ENCODE results near the gene ATG13.
"Not testable (repeated sequence)": the region's sequence is repeated elsewhere in the genome, so short reads cannot be mapped to it uniquely, and the experiment has no call there.

ATG13 gene

GRCh38 chr11:46712874-46713576 lies 95.7 kb downstream of the ATG13 start:
- H3K9me2 ChIP-seq (replicated peaks; ENCODE audit: control insufficient read depth, low read length): no peaks in the 10 kb centered on the region
- no peak overlapping the region for H3K27ac ChIP-seq (ENCODE audit: low read depth, low read length)
- no peak for TF ChIP-seq EZH2phosphoT487 (IDR thresholded peaks at IDR 0.05; ENCODE audit: borderline replicate concordance, low read length)
- no peak for TF ChIP-seq CTCF (IDR thresholded peaks at IDR 0.05; ENCODE audit: low read depth, low read length, poor library complexity, severe bottlenecking)
- no peaks in the 10 kb centered on the region for H4K20me1 ChIP-seq (ENCODE audit: control insufficient read depth, insufficient read depth, low read depth, low read length)
- no peak overlapping the region for H3K4me2 ChIP-seq (ENCODE audit: low read length)
- H3K4me1 ChIP-seq (ENCODE audit: control insufficient read depth, low read length): peaks cover under 1% of the 10 kb centered on the region; the same call in 1 of the 2 replicates
- H3K36me3 ChIP-seq (ENCODE audit: control insufficient read depth, low read length): no peaks in the 10 kb centered on the region
- H3K79me2 ChIP-seq (ENCODE audit: control insufficient read depth, low read length): no peaks in the 10 kb centered on the region
- H3K27me3 ChIP-seq (ENCODE audit: control insufficient read depth, low read length): no peaks in the 10 kb centered on the region
- no peak overlapping the region for H3K4me3 ChIP-seq (ENCODE audit: low read length)
- no peaks in the 10 kb centered on the region for H3K9me3 ChIP-seq (ENCODE audit: control insufficient read depth, insufficient read depth, low read length)
- H3F3A ChIP-seq (ENCODE audit: control insufficient read depth, insufficient read depth): no peaks in the 10 kb centered on the region; the same call in 1 of the 2 replicates

- not testable (repeated sequence) for H3K4me1 ChIP-seq (ENCODE audit: control insufficient read depth, low read length); H3K4me2 ChIP-seq (ENCODE audit: low read length); H3K27ac ChIP-seq (ENCODE audit: low read depth, low read length); H3K9me2 ChIP-seq (replicated peaks; ENCODE audit: control insufficient read depth, low read length); H3K4me3 ChIP-seq (ENCODE audit: low read length); H3K27me3 ChIP-seq (ENCODE audit: control insufficient read depth, low read length); H3K9me3 ChIP-seq (ENCODE audit: control insufficient read depth, insufficient read depth, low read length); H3F3A ChIP-seq (ENCODE audit: control insufficient read depth, insufficient read depth); H3K36me3 ChIP-seq (ENCODE audit: control insufficient read depth, low read length); H4K20me1 ChIP-seq (ENCODE audit: control insufficient read depth, insufficient read depth, low read depth, low read length); H3K79me2 ChIP-seq (ENCODE audit: control insufficient read depth, low read length)
Observed at GRCh38 chr11:46717825-46718154, 100.4 kb downstream of the ATG13 start.

GRCh38 chr11:46718155-46719019 lies 101.0 kb downstream of the ATG13 start:
- Histone ChIP-seq H4K20me1 (ENCODE audit: control insufficient read depth, insufficient read depth, low read depth, low read length) (no peaks in the 10 kb centered on the region), H3F3A (ENCODE audit: control insufficient read depth, insufficient read depth) (no peaks in the 10 kb centered on the region), H3K9me2 (replicated peaks; ENCODE audit: control insufficient read depth, low read length) (no peaks in the 10 kb centered on the region), H3K79me2 (ENCODE audit: control insufficient read depth, low read length) (no peaks in the 10 kb centered on the region), H3K27ac (ENCODE audit: low read depth, low read length) (no peak overlapping the region), H3K4me2 (ENCODE audit: low read length) (no peak overlapping the region), H3K27me3 (ENCODE audit: control insufficient read depth, low read length) (no peaks in the 10 kb centered on the region), H3K4me3 (ENCODE audit: low read length) (no peak overlapping the region), H3K4me1 (ENCODE audit: control insufficient read depth, low read length) (peaks cover 5% of the 10 kb centered on the region; the same call in 1 of the 2 replicates), H3K9me3 (ENCODE audit: control insufficient read depth, insufficient read depth, low read length) (no peaks in the 10 kb centered on the region), H3K36me3 (ENCODE audit: control insufficient read depth, low read length) (no peaks in the 10 kb centered on the region)
- TF ChIP-seq CTCF (IDR thresholded peaks at IDR 0.05; ENCODE audit: low read depth, low read length, poor library complexity, severe bottlenecking) (no peak), EZH2phosphoT487 (IDR thresholded peaks at IDR 0.05; ENCODE audit: borderline replicate concordance, low read length) (no peak)

GRCh38 chr11:46719048-46719542 lies 101.7 kb downstream of the ATG13 start, which contains the start of gene F2:
Gene F2, plus strand, starts transcription at chr11:46719213. Its CDS starts 23 bp downstream, at chr11:46719236.
- Histone ChIP-seq H3K27ac (ENCODE audit: low read depth, low read length) (no peak within 1 kb of the TSS), H4K20me1 (ENCODE audit: control insufficient read depth, insufficient read depth, low read depth, low read length) (no peaks in the 10 kb centered on the region), H3K4me3 (ENCODE audit: low read length) (no peak within 1 kb of the TSS), H3F3A (ENCODE audit: control insufficient read depth, insufficient read depth) (no peaks in the 10 kb centered on the region), H3K27me3 (ENCODE audit: control insufficient read depth, low read length) (no peaks in the 10 kb centered on the region), H3K9me3 (ENCODE audit: control insufficient read depth, insufficient read depth, low read length) (no peaks in the 10 kb centered on the region), H3K4me1 (ENCODE audit: control insufficient read depth, low read length) (peaks cover 5% of the 10 kb centered on the region; the same call in 1 of the 2 replicates), H3K79me2 (ENCODE audit: control insufficient read depth, low read length) (no peaks in the 10 kb centered on the region), H3K36me3 (ENCODE audit: control insufficient read depth, low read length) (no peaks in the 10 kb centered on the region), H3K9me2 (replicated peaks; ENCODE audit: control insufficient read depth, low read length) (no peaks in the 10 kb centered on the region), H3K4me2 (ENCODE audit: low read length) (no peak within 1 kb of the TSS)
- TF ChIP-seq CTCF (IDR thresholded peaks at IDR 0.05; ENCODE audit: low read depth, low read length, poor library complexity, severe bottlenecking) (no peak), EZH2phosphoT487 (IDR thresholded peaks at IDR 0.05; ENCODE audit: borderline replicate concordance, low read length) (no peak)
